ENCODE data around the gene TIMM23. TPM values are rescaled to one million over a fixed set of nuclear protein-coding genes. Genes with fewer than 3 reads are reported as not detected.
"Not testable (repeated sequence)": the region's sequence is repeated elsewhere in the genome, so short reads cannot be mapped to it uniquely, and the experiment has no call there.

TIMM23 gene
- total RNA-seq, 1 experiment from 2014 or later, result 141 TPM

DNA sequence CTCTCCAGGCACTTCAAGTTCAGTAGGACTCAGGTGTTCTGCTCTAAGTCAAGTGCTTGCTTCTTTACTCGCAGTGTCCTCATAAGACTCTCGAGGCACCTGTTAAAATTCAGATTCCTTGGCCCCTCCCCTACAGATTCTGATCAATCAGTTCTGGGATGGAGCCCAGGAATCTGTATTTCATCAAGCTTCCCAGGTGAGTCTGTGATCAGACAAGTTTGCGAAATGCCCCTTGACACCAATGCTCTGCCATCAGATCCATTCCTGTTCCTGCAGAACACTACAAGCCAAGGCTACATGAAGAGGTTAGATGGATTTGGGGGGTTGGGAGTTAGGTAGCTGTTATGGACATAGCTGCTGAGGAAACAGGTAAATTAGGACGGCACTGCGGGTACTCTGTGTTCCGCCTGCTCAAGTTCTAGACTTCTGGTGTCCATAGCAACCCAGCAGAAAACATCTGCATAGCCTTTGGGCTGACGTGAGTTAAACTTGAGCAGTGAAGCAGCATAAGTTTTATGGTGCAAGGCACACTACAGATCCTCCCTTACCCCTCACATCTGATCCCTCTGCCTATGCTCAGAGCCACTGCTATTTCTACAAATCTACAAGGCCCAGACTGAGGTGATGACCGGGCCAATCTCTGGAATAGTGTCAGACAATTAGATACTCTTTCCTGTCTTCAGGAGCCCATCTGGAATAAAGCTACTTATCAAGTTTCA lies 65.0 kb downstream of the TIMM23 start:
- DNase-seq (ENCODE audit: low read depth), result no peak
- in situ Hi-C loops (cut with HindIII; ENCODE audit: low pct_unique_long_range_greater_than_20kb, low sequenced_read_pairs), result no loop called here

DNA sequence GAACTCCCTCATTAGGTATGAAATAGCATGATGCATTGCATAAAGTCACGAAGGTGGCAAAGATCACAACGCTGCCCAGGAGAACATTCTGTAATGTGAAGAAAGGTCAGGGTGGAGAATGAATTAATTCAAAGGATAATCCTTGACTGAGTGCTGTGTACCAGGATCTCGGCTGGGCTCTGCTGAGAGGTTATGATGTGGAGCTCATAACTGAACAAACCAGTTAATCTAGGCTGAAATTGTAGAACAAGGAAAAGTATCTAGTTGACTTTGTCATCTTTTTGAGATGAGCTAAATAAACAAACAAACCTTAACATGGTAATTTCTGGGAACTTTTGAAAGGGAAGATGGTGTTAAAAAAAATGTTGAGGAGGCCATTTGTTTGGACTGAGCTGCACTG lies 67.7 kb downstream of the TIMM23 start:
- in situ Hi-C loops (cut with HindIII; ENCODE audit: low pct_unique_long_range_greater_than_20kb, low sequenced_read_pairs), result no loop called here
- no peak for DNase-seq (ENCODE audit: low read depth)

DNA sequence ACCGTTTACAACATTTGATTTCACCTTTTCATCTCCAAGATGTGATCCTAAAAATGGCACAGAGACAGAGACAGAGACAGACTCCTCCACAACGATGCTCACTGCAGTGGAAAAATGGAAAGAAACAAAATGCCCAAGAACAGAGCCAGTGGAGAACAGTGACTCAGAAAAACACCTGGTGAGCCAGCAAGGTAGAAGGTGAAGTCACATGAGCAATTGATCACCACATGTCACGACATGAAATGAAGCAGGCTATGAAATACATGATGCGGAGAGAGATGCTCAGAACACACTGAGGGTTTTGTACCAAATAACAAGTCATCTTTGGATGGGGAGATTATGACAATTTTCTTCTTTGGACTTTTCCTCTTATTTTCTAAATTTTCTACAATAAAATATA lies 70.2 kb downstream of the TIMM23 start:
- DNase-seq (ENCODE audit: low read depth), result no peak

DNA sequence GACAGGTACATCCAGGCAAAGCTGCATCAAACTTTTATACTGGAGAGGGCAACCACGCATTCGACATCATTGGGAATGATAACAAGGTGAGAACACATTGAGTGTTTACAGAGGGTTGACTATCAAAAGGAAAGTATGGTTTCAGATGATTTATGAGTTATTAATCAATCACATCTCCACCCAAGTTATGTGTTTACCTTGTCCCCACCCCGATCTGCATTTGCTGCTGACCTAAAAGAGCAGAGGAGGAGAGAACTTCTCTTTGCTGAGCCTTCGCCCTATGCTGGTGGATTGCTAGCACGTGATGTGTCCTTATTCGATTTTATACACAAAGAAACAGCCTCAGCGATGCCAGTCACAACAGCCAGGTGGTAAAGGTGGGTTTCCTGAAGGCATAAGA lies 74.0 kb downstream of the TIMM23 start, which contains the start of gene MSMB:
Gene MSMB (minus strand): TSS at position 9 of the 400 bp plus-strand sequence. CDS start 32 bp downstream, outside the sequence.
- in situ Hi-C loops (cut with HindIII; ENCODE audit: low pct_unique_long_range_greater_than_20kb, low sequenced_read_pairs), result no loop called here
- no peak for DNase-seq (ENCODE audit: low read depth)

More for the DNA sequence above, 70.2 kb downstream of the TIMM23 start:
- in situ Hi-C loops (cut with HindIII; ENCODE audit: low pct_unique_long_range_greater_than_20kb, low sequenced_read_pairs), result no loop called here

DNA sequence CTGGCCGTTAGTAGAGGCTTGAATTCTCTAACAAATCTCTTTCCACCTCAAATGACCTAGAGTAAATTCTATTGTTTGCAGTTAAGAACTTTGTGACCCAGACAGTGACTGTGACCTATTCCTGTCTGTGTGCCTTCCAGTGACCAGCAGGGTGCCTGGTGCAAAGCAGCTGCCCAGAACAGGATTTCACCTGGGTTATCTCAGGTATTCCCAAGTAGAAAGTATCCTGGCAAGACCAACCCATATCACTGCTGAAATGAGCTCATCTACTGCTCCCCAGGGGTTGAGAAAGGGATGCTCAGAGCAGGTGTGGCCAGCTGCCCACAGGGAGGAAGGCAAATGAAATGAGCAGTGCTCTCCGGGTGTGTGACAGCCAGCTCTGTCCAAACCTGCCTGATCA lies 75.9 kb downstream of the TIMM23 start:
- no peak for DNase-seq (ENCODE audit: low read depth)
- in situ Hi-C loops (cut with HindIII; ENCODE audit: low pct_unique_long_range_greater_than_20kb, low sequenced_read_pairs), result no loop called here

DNA sequence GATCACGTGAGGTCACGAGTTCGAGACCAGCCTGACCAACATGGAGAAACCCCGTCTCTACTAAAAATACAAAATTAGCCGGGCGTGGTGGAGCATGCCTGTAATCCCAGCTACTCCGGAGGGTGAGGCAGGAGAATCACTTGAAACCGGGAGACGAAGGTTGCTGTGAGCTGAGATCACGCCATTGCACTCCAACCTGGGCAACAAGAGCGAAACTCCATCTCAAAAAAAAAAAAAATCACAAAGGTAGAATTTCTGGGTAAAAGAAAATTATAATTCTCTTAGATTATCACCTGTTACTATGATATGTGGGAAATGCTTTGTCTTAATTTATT lies 77.2 kb downstream of the TIMM23 start:
- DNase-seq (ENCODE audit: low read depth); in situ Hi-C loops (cut with HindIII; ENCODE audit: low pct_unique_long_range_greater_than_20kb, low sequenced_read_pairs): not testable (repeated sequence)

DNA sequence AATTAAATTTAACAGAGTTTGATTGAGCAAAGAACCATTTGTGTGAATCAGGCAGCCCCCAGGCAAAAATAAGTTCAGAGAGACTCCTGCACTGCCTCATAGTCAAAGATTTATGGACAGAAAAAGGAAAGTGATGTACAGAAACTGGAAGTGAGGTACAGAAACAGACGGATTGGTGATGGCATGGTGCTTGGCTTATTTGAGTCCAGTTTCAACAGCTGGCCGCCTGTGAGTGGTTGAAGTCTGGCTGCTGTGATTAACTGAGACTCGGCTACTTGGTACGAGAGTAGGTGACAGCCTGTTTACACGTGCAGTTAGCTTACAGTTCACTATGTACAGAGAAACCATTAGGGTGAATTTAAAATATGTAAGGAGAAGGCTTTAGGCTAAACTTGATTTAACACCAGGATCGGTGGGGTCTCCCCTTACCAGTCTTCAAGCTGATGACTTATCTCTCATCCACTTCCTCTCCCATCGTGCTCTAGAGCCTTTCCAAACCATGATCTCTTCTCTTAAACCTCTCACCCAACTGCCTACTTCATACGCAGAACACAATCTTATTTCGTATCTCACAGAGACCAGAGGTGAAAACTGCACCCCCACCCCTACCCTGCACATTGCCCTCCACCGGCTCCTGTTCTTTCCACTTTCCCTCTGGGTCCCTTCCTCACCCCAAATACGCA lies 78.8 kb downstream of the TIMM23 start:
- in situ Hi-C loops (cut with HindIII; ENCODE audit: low pct_unique_long_range_greater_than_20kb, low sequenced_read_pairs), result no loop called here
- no peak for DNase-seq (ENCODE audit: low read depth)

DNA sequence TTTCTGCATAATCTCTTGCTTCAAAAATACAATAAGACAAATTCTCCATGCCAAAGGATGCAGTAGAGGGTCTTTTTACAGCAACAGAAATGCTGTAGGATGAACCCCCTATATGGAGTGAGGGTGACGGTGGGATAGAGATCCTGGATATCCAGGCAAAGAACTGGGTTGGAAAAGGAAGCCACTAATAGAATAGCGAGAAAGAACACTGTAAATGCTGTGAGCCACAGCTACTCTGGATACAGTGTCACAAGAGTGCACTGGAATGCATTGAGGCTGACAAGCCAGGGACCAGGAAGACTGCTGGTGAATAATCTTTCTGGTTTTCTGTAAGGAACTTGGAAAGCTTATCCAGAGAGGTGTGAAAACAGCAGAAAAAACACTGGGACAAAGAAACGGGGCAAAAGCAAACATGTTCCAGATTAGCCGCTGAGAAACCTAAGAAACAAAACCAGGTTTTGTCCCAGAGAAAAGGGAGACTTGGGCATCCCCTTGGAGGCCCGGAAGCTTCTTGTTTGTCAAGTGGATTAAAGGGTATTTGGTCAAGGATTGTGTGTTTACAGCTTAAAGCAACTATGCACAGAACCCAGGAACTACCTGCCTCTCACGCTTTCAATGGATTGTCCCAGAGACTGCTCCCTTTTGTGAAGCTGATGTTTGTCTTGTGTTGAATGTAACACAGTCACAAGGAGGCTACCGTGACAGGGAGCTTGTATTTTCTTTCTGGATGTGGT lies 79.9 kb downstream of the TIMM23 start:
- in situ Hi-C loops (cut with HindIII; ENCODE audit: low pct_unique_long_range_greater_than_20kb, low sequenced_read_pairs), result no loop called here
- no peak for DNase-seq (ENCODE audit: low read depth)

DNA sequence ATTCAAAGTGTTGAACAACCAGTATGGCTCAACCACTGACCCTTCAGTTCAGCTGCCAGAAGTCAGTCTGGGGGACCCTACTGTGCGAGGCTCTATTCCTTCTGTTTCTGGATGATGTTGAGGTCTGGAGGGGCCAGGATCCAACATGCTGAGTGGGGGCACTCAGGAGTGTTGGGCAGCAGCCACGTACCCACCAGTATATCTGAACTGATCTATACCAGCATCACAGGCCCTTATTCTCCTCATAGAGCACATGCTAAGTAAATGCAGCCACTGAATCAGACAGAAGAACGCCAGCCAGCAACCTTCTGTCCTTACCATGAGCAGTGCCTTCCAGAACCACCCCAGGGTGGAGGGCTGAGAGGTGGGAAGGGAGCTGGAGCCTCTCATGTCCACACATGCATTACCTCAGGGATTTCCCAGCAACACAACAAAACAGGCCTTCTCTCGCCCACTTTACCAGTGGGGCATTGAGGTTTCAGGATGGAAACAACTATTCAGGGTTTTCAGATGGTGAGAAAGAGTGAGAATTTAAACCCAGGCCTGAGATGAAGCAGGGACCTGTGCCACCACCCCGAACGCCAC lies 80.6 kb downstream of the TIMM23 start:
- no peak for DNase-seq (ENCODE audit: low read depth)
- in situ Hi-C loops (cut with HindIII; ENCODE audit: low pct_unique_long_range_greater_than_20kb, low sequenced_read_pairs), result no loop called here

Other genes starting within 250 kb of the TIMM23 start
- gene WASHC2C, start 245.2 kb upstream of the TIMM23 start, total RNA-seq (2014; rRNA removed; shearing (Covaris generic); ENCODE audit: low replicate concordance), result 19.6 and 20.7 TPM in 2 replicates
- 2.7 and 4.1 TPM in 2 replicates for gene AGAP4, start 125.0 kb upstream of the TIMM23 start, total RNA-seq (2014; rRNA removed; shearing (Covaris generic); ENCODE audit: low replicate concordance)
- 164 and 211 TPM in 2 replicates for gene NCOA4, start 58.1 kb downstream of the TIMM23 start, total RNA-seq (2014; rRNA removed; shearing (Covaris generic); ENCODE audit: low replicate concordance)
- not detected in 2 replicates for gene MSMB, start 73.8 kb downstream of the TIMM23 start, total RNA-seq (2014; rRNA removed; shearing (Covaris generic); ENCODE audit: low replicate concordance)

Data from Caki2 (cell line).